HFF-Myc (cell line): ENCODE results near the gene MED27.
A peak's percentile ranks its signal among the peaks of the same experiment; 100 is the strongest.

ENCODE experiments used
- DNase-seq: peaks from one replicate; pipeline ENCODE4 v3.0.0-alpha.2; 2011; ENCODE audit warnings: low read depth; ENCODE audit errors: extremely low read depth
- H3K4me3 ChIP-seq: replicated peaks from 2 replicates; pipeline ENCODE4 v1.5.1; 2011; ENCODE audit warnings: low read depth, mild to moderate bottlenecking, control low read depth, low read length
- TF ChIP-seq, protein P1 (sequence below): IDR thresholded peaks from 2 replicates; pipeline ENCODE4 v1.5.1; 2012; ENCODE audit warnings: mild to moderate bottlenecking, low read depth, low read length, control low read depth; ENCODE audit errors: missing control alignments

The MED27 gene

DNA sequence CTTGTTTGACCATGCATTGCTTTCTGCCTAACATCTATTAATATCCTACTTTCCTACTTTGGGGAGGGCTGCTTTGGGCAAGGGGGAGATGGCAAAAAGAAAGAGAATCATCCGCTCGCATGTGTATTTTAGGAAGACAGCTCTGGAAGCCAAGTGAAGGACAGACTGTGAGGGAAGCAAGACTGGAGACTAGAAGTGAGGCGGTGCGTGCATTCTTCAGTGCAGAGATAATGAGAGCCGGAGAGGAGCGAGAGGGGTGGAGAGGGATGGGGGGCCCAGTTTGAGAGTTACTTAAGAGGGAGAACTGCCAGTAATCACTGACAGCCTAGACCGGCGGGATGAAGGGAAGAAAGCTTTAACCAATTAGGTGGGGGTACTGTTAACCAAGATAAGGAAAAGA lies 188.1 kb downstream of the MED27 start:
- no peak overlapping the region for H3K4me3 ChIP-seq
- TF ChIP-seq, protein P1, sequence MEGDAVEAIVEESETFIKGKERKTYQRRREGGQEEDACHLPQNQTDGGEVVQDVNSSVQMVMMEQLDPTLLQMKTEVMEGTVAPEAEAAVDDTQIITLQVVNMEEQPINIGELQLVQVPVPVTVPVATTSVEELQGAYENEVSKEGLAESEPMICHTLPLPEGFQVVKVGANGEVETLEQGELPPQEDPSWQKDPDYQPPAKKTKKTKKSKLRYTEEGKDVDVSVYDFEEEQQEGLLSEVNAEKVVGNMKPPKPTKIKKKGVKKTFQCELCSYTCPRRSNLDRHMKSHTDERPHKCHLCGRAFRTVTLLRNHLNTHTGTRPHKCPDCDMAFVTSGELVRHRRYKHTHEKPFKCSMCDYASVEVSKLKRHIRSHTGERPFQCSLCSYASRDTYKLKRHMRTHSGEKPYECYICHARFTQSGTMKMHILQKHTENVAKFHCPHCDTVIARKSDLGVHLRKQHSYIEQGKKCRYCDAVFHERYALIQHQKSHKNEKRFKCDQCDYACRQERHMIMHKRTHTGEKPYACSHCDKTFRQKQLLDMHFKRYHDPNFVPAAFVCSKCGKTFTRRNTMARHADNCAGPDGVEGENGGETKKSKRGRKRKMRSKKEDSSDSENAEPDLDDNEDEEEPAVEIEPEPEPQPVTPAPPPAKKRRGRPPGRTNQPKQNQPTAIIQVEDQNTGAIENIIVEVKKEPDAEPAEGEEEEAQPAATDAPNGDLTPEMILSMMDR = no peak
- no peak for DNase-seq

GRCh38 chr9:131889437-131890251 lies 190.0 kb downstream of the MED27 start:
- DNase-seq = no peak
- no peak overlapping the region for H3K4me3 ChIP-seq
- TF ChIP-seq, protein P1 = no peak

DNA sequence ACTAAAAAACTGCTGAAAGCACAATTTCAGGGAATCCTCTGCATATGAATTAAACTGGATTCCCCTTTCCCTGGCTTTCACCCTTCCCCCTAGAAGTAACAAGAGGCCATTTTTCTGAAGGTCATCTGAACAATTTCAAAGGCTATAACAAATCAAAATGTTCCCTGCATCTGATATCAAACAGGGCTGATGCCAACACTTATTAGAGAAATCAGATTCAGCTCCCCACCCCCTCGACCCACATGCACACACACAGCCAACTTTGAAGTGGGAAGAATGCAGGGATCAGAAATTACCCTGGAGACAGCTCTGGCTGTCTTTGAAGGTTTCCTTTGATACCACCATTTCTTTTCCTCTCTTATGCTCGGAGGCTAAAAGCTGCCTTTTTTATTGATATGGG lies 190.7 kb downstream of the MED27 start:
- no peak for DNase-seq
- TF ChIP-seq, protein P1 = no peak
- H3K4me3 ChIP-seq = no peak overlapping the region

GRCh38 chr9:131887680-131888079 lies 192.0 kb downstream of the MED27 start:
- no peak overlapping the region for H3K4me3 ChIP-seq
- no peak for DNase-seq
- TF ChIP-seq, protein P1 = no peak

GRCh38 chr9:131886826-131887225 lies 192.8 kb downstream of the MED27 start:
- TF ChIP-seq, protein P1 = no peak
- no peak overlapping the region for H3K4me3 ChIP-seq

DNA sequence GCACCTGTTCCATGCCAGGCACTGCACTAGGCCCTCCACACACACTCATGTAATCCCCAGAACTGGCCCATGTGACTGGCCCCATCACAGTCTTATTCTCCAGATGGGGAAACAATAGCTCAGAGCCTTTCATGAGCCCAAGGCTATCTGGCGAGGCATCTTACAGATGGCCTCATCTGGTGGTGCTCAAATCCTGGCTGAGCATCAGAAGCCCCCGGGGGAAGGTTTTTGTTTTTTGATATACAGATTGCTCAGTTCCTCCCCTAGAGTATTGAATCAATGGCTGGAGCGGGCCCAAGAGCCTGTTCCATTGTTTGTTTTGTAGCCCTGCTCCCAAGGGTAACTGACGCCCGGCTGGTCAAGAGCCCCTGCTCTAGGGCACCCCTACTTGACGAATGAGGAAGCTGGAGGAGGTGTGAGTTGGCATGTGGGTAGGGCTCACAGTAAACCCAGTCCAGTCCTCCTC lies 194.5 kb downstream of the MED27 start:
- DNase-seq = peak; percentile 9
- H3K4me3 ChIP-seq = no peak overlapping the region
- TF ChIP-seq, protein P1 = no peak

More at GRCh38 chr9:131886826-131887225, 192.8 kb downstream of the MED27 start:
- no peak for DNase-seq

- no peak for DNase-seq
- H3K4me3 ChIP-seq = no peak overlapping the region
- TF ChIP-seq, protein P1 = no peak
Observed at GRCh38 chr9:131884222-131884621, 195.4 kb downstream of the MED27 start.
